Right lung (tissue), 10 donors: ENCODE data around the gene TEDC1. TPM values are rescaled to one million over a fixed set of nuclear protein-coding genes. Genes with fewer than 3 reads are reported as not detected.

Experiments used
- DNase-seq, 2 donors: peaks; one replicate each; pipeline ENCODE4 v3.0.0-alpha.2; 2013
- long read RNA-seq, 8 donors: transcript quantifications; one replicate each; lab custom pipeline, GENCODE V29; 2026
- polyA plus RNA-seq, 5 donors: library from polyadenylated mRNA; unstranded; fragments of 120-200 nt; gene quantifications; one replicate each; pipeline versions ENCODE4 v1.2.1 to v1.2.3, GENCODE V29; 2013; ENCODE audit warnings: inconsistent platforms in 1 of 5, low replicate concordance in 1 of 5; ENCODE audit not compliant: insufficient read length in 5 of 5, insufficient read depth in 1 of 5

Gene TEDC1, protein sequence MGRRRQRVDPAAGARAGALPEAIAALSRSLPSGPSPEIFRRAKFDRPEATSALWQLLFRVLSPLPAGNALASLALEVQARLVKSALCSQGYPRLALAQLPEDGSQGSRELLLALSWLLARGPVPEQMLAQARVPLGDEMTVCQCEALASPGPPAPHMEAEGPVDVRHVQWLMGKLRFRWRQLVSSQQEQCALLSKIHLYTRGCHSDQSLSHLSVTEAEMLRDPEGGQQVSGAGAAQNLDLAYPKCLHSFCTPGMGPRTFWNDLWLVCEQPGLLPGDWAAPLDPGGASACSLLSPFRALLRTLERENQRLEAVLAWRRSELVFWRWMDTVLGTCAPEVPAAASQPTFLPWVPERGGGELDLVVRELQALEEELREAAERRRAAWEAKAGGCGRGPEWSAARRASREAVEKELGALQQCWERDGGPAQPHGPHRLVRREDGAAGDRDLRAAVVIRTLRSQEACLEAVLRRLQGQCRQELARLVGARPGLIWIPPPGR
- polyA plus RNA-seq = 10 to 100 TPM in 1 of 5 donors, 1 to 10 TPM in 4; 5.6 to 11.7 (median 8.2) TPM
- long read RNA-seq, donor 1, partial matches to known transcripts = 0 of 6 reads
- long read RNA-seq, donor 1, other reads (novel, unspliced or antisense) = 0 of 6 reads
- long read RNA-seq, donor 2, full-length matches to known transcripts = 1 of 1 reads
- long read RNA-seq, donor 2, partial matches to known transcripts = 0 of 1 reads
- long read RNA-seq, donor 2, other reads (novel, unspliced or antisense) = 0 of 1 reads
- long read RNA-seq, donor 3, partial matches to known transcripts = 0 of 4 reads
- long read RNA-seq, donor 3, other reads (novel, unspliced or antisense) = 0 of 4 reads
- long read RNA-seq, donor 4, partial matches to known transcripts = 0 of 1 reads
- long read RNA-seq, donor 4, other reads (novel, unspliced or antisense) = 0 of 1 reads
- long read RNA-seq, donor 5, partial matches to known transcripts = 12 of 17 reads
- long read RNA-seq, donor 5, other reads (novel, unspliced or antisense) = 0 of 17 reads
- long read RNA-seq, donor 6, full-length matches to known transcripts = 6 of 6 reads
- long read RNA-seq, donor 6, partial matches to known transcripts = 0 of 6 reads
- long read RNA-seq, donor 6, other reads (novel, unspliced or antisense) = 0 of 6 reads
- long read RNA-seq, donor 7, partial matches to known transcripts = 0 of 5 reads
- long read RNA-seq, donor 7, other reads (novel, unspliced or antisense) = 0 of 5 reads
- long read RNA-seq, donor 8, partial matches to known transcripts = 0 of 3 reads
- long read RNA-seq, donor 8, other reads (novel, unspliced or antisense) = 0 of 3 reads

DNA sequence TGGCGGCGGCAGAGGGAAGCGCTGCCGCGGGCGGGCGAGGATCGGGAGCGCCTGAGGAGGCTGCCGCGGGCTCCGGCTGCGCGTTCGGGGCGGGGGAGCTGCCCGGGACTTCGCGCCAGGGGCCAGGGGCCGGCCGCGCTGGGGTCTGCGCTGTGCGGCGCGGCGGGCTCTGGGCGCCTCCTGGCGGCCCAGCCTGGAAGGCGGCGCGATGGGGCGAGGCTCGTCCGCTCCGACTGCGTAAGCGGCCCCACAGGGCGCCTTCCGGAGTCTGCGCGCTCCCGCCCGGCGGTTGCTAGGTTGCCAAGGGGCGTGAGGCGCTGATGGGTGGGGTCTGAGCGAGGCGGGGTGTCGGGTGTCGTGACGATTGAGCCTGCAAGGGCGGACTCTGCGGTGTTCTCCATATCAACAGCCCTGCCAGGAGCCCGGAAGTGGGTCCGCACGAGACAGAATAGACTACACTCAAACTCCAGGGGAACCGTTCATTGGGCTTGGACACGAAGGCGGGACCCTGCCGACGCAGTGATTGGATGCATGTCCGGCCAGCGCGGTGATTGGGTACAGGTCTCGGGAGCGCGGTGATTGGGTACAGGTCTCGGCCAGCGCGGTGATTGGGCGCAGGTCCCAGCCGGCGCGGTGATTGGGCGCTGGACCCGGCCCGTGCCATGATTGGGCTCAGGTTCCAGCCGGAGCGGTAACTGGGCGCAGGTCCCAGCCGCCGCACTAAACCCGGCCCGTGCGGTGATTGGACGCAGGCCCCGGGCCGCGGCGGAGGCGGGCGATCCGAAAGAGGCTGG, at the start of gene TEDC1:
TSS of gene TEDC1 (plus strand) at position 675 of the 794 bp plus-strand sequence. CDS start 130 bp downstream, outside the sequence.
- DNase-seq = peak; percentile 100

DNA sequence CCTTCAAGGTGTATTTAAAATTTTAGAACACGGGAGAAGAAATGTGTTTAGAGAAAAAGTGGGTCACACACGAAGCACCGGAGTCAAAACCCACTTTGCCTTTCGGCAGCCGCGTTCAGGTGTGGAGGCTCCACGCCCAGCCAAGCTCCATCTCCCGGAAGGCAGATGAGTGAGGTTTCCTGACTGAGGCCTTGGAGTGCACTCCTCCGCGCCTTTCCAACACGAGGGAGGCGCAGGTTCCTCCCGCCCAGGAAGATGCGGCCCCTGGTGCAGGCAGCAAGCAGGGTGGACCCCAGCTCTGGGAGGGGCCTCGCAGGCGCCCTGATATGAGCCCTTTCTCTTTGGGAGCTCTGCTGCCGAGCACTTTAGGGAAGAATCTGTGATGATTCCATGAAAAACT, 48.9 kb upstream of the TEDC1 start:
- no peak for DNase-seq

DNA sequence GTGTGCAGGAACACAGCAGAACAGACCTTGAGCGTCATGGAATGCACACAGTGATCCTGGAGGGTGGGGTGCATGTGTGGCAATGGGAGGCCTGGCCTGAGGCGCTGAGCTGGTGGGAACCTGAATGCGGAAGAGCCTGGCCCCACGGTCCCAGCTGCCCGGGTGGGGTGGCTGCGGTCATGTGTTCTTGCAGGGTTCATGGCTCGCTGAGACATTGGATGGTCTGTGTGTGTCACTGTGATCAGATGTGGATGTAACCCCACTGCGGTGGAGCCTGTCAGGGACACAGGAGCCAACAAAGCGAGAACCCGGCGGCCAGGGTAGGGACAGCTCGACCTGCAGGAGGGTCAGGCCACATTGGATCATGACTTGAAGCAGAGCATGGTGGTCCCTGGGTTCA, 48.2 kb upstream of the TEDC1 start:
- no peak for DNase-seq

DNA sequence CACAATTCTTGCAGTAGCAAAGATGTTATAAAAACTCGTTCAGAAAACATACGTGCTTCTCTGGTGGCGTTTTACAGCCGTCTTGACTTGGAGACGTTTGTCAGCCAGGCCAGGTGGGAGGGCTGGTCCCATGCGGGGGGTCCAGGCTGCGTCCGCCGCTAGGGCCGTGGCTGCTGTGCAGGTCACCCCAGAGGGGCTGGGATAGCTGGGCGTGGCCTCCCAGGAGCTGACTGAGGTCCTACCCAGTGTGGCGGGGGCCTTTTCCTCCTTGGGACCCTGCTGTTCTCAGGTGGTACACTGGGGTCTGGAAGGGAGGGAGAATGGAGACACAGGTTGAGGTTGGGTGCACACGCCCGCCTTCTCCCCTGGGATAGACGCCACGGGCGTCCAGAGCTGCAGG, 46.2 kb upstream of the TEDC1 start:
- DNase-seq = no peak

DNA sequence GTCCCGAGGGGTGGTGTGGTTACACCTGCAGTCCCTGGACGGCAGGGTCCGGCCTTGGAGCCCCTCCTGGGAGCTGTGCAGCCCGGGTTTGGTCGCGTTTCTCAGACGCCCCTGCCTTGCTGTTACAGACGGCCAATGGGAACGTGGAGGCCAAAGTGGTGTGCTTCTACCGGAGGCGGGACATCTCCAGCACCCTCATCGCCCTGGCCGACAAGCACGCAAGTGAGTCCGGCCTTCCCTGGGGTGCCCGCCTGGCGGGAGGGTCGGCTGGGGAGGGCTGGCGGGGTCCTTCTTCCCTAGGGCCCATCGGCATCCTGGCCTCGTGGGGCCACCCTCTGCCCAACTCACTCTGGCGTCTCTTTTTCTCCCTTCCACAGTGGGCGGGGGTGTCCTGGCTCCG, 45.8 kb upstream of the TEDC1 start:
- DNase-seq = no peak

DNA sequence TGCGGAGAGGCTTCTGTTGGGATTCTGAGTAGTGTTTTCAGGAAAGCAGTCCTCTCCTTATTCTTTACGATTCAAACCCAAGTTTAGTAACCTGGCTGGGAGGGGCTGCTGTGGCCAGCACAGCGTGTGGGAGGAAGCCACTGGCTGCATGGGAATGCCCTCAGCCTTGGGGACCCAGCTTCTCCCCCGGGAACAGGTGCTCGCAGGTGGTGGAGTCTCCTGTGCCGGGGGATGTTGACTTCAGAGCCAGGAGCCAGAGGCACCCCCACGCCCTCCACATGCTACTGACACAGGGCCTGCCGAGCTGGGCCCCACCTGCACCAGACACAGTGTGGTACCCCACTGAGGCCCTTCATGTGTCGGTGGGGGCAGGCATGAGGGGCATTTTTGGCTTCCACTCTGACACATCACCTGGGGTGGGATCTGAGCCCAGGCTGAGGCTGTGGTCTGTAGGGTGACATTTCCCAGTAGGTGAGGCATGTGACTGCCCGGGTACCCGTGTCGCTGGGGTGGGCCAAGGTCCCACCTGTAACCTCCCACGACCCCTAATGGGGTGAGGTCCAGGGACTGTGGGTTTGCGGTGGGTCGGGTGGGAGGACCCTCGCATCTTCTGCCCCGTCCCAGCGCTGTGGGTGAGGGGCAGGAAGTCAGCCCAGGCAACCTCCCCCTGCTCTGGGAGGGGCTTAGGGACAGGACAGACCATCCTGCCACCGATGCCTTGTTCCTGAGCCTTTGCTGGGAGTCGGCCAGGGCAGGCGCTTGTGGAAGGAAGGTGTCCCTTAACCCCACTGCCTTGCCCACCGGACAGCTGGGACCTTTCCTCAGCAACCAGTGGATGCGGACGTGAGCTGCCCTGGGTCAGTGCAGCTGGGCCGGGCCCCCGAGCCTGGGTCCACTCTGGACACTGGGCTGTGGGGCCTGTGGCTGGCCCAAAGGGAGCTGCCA, 44.9 kb upstream of the TEDC1 start:
- no peak for DNase-seq

DNA sequence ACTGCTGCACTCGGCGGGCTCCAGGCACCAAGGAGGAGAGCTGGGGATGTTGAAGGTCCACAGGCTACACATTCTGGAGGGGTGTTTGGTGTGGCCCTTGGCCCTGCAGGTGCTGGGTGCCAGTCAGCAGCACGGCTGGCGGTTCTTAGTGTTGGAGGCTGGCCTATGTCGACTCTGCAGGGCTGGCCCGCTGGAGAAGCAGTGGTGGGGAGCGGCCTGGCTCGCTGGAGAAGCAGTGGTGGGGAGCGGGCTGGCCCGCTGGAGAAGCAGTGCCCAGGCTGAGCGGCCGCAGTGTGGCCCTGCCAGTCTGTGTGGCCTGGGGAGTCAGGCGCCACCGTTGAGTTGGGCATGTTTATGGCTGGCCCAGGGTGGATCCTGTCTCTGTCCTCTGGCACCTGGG, 44.1 kb upstream of the TEDC1 start:
- DNase-seq = no peak

DNA sequence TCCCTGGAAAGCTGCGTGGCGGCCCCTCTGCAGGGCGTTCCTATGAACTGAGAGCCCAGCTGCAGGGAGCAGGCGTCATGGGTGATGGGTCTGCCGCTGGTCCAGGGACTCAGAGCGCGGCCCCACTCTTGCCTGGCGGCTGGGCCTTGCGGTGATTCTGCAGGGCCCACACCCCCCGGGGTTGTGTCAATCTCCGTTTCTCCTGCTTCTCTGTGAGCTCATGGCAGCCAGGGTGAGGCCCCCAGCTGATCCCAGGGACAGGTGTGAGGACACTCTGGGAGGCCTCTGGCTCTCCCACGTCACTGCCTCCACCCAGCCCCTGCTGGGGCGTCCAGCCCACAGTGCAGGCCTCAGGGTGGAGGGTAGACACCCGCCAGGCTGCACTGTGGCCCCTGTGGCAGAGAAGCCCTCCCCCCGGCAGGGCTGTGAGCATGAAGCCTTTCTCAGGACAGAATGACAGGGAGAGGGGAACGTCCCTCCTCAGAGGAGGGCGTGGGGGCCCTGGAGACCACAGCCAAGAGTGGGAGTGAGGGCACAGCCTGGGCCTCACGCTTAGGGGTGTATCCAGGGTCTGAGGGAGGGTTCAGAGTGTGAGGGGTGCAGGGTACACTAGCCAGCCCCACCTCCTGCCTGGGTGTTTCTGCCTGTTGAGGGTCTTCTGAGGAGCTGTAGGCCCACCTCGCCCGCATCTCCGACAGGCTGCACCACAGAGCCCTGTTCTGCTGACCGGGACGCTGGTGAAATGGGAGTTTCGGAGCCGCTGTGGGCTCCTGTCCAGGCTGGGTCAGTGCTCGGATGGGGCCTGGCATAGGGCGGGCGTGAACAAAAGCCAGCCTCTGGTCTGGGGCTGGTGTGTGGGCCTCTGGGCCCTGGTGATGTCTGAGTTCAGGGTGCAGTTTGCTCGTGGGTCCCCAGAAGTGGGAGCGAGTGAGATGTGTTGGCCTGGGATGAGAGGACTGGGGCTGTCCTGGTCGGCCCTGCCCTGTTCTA, 43.1 kb upstream of the TEDC1 start:
- DNase-seq = no peak

DNA sequence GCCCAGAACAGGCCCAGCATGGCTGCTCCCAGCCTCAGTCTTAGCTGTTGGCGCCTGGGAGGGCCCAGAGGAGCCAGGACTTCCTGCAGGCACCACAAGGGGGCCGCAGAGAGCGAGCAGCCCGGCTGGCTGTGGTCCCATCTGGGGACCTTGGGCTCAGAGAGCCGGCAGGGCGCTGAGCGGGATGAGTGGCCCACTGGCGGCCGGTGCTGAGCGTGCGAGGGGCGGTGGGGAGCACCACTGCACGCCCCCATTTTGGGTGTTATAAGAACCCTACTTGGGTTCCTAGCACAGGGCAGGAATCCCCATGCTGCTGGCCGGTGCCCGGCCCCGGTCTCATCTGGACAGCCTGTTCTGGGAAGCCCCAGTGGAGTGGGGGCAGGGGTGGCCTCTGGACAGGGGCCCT, 42.3 kb upstream of the TEDC1 start:
- peak; percentile 71 to 72 for DNase-seq

DNA sequence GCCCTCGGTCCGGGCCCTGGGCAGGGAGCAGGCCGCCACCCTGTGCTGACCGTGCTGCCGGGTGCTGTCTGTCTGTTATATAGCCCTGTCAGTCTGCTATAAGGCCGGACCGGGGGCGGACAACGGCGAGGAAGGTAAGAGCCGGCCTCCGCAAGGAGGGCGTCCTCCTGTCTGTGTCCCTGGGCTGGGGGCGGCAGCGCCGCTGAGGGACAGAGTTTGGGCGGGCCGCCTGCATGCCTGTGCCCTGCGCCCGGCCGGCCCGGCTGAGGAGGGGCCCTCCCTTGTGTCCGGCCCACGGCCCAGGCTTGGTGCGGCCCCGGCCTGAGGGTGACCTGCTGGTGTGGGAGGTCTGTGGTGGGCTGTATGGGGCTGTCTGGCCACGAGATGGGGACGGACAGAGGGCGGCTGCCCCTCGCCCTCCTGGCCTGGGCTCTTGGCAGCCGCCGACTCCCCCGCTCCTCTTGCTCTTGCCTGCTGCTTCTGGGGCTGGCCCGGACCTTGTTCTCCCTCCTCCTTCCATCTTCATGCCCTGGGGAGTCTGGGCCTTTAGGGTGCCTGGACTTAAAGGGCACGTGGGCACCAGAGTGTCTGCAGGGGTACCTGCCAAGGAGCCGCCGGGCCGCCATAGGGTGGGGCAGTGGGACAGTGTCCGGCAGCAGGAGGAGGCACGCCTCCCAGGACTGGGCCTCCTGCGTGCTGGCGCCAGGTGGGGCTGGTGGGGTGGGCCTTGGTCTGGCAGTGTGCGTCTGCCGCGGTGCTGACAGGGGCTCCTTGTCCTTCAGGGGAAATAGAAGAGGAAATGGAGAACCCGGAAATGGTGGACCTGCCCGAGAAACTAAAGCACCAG, 41.5 kb upstream of the TEDC1 start:
- no peak for DNase-seq

DNA sequence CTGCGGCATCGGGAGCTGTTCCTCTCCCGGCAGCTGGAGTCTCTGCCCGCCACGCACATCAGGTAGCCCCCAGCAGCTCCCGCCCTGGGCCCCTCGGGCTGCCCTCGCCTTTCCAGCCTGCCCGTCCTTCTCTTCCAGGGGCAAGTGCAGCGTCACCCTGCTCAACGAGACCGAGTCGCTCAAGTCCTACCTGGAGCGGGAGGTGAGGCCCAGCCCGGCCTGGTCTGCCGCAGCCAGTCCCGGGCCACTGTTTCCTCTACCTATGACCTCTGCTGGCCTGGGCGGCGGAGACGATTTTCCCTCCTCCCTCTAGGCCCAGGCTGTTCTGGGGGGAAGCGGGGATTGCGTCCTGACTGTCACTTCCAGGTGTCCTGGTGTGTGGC, 40.9 kb upstream of the TEDC1 start:
- DNase-seq = no peak

DNA sequence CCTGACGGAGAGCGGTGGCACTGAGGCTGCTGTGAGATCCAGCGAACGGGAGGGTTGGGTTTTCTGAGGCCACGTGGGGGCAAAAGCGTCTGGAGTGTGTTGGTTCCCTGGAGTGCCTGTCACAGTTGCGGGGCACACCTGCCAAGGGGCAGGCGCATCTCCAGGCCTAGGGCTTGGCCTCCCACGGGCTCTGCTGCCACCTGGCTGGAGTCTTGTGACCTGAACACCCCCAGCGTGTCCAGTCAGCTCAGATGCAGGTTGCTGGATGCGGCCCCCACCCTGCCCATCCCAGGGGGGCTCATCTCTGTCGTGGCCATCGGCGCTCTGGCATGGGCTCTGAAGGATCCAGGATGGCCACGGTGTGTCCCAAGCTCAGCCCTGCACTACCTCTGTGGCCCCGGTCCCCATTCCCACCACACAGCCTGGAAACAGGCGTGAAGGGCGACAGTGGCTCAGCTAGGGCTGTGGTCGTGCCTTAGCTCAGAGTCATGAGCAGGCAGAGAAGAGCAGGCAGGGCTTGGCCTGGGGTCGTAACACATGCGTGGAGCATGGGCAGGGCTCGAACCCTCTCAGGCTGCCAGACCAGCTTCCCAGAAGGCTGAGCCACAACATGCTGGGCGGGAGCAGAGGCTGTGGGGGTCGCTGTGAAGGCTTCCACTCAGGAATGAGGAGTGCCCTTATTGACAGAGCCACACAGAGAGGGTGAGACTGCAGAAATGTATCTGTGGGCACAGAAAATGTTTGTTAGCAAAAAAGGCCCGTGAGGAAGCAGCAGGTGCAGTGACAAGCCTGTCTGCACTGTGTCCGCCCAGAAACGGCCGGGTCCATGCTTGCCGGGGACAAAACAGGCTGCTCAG, 40.0 kb upstream of the TEDC1 start:
- DNase-seq = no peak

DNA sequence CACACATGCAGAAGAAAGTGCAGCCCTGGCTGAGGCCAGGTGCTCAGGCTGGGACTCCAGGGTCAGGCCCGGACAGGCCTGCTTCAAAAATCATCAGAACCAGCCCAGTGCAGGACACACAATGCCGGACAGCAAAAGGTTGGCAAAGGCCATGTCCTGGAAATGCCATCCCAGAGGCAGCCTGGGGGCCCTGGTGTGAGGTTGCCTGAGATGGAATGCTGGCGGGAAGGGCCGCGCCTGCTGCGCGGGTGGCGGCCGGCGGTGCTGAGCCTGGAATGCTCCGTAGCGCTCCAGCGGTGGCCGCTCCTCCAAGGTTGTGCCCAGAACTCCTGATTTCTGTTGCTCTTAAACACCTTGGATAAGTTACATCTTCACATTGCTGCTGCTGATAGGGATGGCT, 38.1 kb upstream of the TEDC1 start:
- no peak for DNase-seq

DNA sequence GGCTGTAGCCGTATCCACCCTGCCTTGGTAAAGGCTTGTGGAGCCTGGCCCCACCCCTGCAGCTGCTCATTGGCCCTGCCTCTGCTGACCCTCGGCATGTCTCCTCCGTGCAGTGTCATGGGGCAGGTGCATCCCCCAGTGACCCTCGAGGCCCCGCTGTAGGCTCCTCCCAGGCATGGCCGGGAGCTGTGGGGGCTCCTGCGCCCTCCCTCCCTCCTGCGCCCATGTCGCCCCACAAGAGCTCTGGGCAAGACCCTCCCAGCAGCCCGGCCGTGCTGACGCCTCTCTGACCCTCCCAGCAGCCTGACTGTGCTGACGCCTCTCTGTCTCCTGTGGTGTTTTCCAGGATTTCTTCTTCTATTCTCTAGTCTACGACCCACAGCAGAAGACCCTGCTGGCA, 37.2 kb upstream of the TEDC1 start:
- DNase-seq = no peak

DNA sequence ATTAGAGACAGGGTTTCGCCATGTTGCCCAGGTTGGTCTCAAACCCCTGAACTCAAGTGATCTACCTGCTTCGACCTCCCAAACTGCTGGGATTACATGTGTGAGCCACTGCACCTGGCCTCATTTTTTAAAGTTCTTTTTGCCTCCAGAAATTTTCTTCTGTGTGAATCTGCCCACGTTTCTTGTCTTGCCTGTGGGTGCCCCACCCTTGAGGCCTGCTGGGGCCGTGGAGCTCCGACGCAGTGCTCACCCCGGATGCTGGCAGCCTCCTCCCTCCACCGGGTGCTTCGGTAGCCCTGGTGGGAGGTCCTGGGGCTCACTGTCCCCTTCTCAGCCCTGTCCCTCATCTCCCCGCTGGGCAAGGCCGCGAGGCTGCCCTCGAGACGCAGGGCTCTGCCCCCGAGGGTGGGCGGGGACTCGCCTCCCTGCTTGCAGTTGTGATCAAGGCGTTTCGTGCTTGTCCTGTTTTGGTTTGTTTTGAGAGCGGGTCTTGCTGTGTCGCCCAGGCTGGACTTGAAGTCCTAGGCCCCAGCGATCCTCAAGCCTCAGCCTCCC, 35.9 kb upstream of the TEDC1 start:
- no peak for DNase-seq
